ENCODE measurements around the gene DLGAP1. TPM values are rescaled to one million over a fixed set of nuclear protein-coding genes. Genes with fewer than 3 reads are reported as not detected.

DLGAP1 gene
- total RNA-seq, 1 experiment from 2014 or later = 0.07 TPM

DNA sequence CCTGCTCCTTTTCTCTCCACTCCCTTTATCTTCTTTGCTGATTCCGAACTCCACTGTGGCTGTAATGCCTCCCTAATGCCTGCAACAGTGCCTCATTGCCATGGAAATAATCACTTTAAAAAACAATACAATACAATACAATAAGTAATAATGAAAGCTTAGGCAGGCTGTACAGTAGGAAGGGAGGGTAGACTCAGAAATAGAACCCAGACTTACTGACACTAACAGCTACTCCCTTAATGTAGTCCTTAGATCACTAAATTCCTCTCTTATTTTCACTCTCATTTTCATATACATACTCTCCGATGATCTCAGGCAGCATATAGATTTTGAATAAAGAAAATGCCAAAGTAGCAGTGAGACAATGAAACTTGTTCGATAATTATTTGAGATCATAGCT lies 70.2 kb downstream of the DLGAP1 start:
- ChIA-PET POLR2A (no interaction called here), CTCF (no interaction called here)
- Histone ChIP-seq H3K36me3 (ENCODE audit: control insufficient read depth, insufficient read depth, low read length) (no peaks in the 10 kb centered on the region), H3K9me3 (no peaks in the 10 kb centered on the region), H3K4me1 (no peaks in the 10 kb centered on the region), H3K27me3 (replicated peaks; ENCODE audit: control insufficient read depth, insufficient read depth, low read length) (no peaks in the 10 kb centered on the region), H3K4me3 (ENCODE audit: low read depth, low read length) (no peak overlapping the region)
- no TSS peak for BruUV-seq (replicated peaks)
- Mint-ChIP-seq H3K36me3 (ENCODE audit: insufficient read depth, unreplicated experiment) (no peaks in the 10 kb centered on the region), H3K27ac (ENCODE audit: unreplicated experiment) (no peak overlapping the region), H3K9me3 (ENCODE audit: unreplicated experiment) (no peaks in the 10 kb centered on the region), H3K27me3 (ENCODE audit: insufficient read depth, unreplicated experiment) (peaks cover 12% of the 10 kb centered on the region), H3K4me1 (ENCODE audit: low read depth, unreplicated experiment) (no peaks in the 10 kb centered on the region), H3K4me3 (ENCODE audit: unreplicated experiment) (no peak overlapping the region)
- intact Hi-C loops (cut with micrococcal nuclease; ENCODE audit: unreplicated experiment) = no loop called here
- no peak for DNase-seq
- TF ChIP-seq, protein P1, sequence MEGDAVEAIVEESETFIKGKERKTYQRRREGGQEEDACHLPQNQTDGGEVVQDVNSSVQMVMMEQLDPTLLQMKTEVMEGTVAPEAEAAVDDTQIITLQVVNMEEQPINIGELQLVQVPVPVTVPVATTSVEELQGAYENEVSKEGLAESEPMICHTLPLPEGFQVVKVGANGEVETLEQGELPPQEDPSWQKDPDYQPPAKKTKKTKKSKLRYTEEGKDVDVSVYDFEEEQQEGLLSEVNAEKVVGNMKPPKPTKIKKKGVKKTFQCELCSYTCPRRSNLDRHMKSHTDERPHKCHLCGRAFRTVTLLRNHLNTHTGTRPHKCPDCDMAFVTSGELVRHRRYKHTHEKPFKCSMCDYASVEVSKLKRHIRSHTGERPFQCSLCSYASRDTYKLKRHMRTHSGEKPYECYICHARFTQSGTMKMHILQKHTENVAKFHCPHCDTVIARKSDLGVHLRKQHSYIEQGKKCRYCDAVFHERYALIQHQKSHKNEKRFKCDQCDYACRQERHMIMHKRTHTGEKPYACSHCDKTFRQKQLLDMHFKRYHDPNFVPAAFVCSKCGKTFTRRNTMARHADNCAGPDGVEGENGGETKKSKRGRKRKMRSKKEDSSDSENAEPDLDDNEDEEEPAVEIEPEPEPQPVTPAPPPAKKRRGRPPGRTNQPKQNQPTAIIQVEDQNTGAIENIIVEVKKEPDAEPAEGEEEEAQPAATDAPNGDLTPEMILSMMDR (IDR thresholded peaks at IDR 0.05; ENCODE audit: insufficient read depth in 1 of 2, low read depth in 1 of 2, low read length in 1 of 2, severe bottlenecking in 1 of 2, unreplicated experiment in 1 of 2) = no peak

DNA sequence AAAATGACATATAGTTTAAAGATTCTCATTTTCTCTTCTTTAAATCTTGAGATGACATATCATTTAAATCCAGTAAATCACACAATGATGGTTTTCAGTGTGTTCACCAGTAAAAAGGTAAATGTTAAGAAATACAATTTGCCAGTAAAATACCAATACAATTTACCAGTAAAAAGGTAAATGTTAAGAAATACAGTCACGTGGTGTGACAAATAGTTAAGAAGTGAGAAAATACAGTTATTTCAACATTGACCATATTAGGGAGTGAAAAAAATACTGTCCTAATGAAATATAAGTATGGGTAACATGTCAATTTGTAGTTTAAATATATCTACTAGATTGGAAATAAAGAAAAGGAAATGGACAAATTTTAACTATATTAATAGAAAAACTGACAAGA lies 80.5 kb downstream of the DLGAP1 start:
- peaks cover 8% of the 10 kb centered on the region for H3K27me3 Mint-ChIP-seq (ENCODE audit: insufficient read depth, unreplicated experiment)
- Histone ChIP-seq H3K4me3 (ENCODE audit: low read depth, low read length) (no peak overlapping the region), H3K9me3 (no peaks in the 10 kb centered on the region), H3K27me3 (replicated peaks; ENCODE audit: control insufficient read depth, insufficient read depth, low read length) (no peaks in the 10 kb centered on the region), H3K36me3 (ENCODE audit: control insufficient read depth, insufficient read depth, low read length) (no peaks in the 10 kb centered on the region), H3K4me1 (no peaks in the 10 kb centered on the region)
- CTCF ChIA-PET = no interaction called here
- H3K4me1 Mint-ChIP-seq (ENCODE audit: low read depth, unreplicated experiment) = no peaks in the 10 kb centered on the region
- BruUV-seq (replicated peaks) = no TSS peak
- H3K4me3 Mint-ChIP-seq (ENCODE audit: unreplicated experiment) = no peak overlapping the region
- no peaks in the 10 kb centered on the region for H3K9me3 Mint-ChIP-seq (ENCODE audit: unreplicated experiment)
- no peak overlapping the region for H3K27ac Mint-ChIP-seq (ENCODE audit: unreplicated experiment)
- intact Hi-C loops (cut with micrococcal nuclease; ENCODE audit: unreplicated experiment) = no loop called here
- H3K36me3 Mint-ChIP-seq (ENCODE audit: insufficient read depth, unreplicated experiment) = no peaks in the 10 kb centered on the region
- DNase-seq = no peak
- TF ChIP-seq, protein P1 (IDR thresholded peaks at IDR 0.05; ENCODE audit: insufficient read depth in 1 of 2, low read depth in 1 of 2, low read length in 1 of 2, severe bottlenecking in 1 of 2, unreplicated experiment in 1 of 2) = no peak
- POLR2A ChIA-PET = interaction anchor here (0.6 kb wide), 1 partner anchor 887 kb away, joined by 4 read pairs; no protein-coding TSS in a partner anchor

DNA sequence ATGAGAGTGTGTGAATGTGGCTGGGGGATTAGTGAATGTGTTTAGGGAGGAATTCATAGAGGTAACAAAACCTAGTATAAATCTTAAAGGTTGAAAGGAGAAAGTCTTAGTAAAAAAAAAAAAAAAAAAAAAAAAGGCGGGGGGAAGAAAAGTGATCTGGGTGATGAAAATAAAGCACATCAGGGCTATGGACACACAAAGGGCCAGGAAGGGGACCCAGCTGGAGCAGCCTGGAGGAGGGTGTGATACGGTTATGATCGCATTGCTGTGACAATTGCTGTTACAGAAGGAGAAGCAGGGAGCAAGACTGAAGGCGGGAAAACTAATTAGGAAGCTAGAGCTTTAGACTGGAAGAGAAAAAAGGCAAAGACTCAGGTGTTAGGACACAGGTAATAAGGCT lies 85.4 kb downstream of the DLGAP1 start:
- ChIA-PET CTCF (no interaction called here), POLR2A (no interaction called here)
- Histone ChIP-seq H3K27me3 (replicated peaks; ENCODE audit: control insufficient read depth, insufficient read depth, low read length) (no peaks in the 10 kb centered on the region), H3K9me3 (no peaks in the 10 kb centered on the region), H3K4me1 (no peaks in the 10 kb centered on the region), H3K4me3 (ENCODE audit: low read depth, low read length) (no peak overlapping the region), H3K36me3 (ENCODE audit: control insufficient read depth, insufficient read depth, low read length) (no peaks in the 10 kb centered on the region)
- Mint-ChIP-seq H3K4me3 (ENCODE audit: unreplicated experiment) (no peak overlapping the region), H3K27ac (ENCODE audit: unreplicated experiment) (no peak overlapping the region), H3K9me3 (ENCODE audit: unreplicated experiment) (peaks cover 5% of the 10 kb centered on the region), H3K27me3 (ENCODE audit: insufficient read depth, unreplicated experiment) (peaks cover 5% of the 10 kb centered on the region), H3K36me3 (ENCODE audit: insufficient read depth, unreplicated experiment) (no peaks in the 10 kb centered on the region), H3K4me1 (ENCODE audit: low read depth, unreplicated experiment) (no peaks in the 10 kb centered on the region)
- DNase-seq = no peak
- intact Hi-C loops (cut with micrococcal nuclease; ENCODE audit: unreplicated experiment) = no loop called here
- no TSS peak for BruUV-seq (replicated peaks)
- TF ChIP-seq, protein P1 (IDR thresholded peaks at IDR 0.05; ENCODE audit: insufficient read depth in 1 of 2, low read depth in 1 of 2, low read length in 1 of 2, severe bottlenecking in 1 of 2, unreplicated experiment in 1 of 2) = no peak

Measured in Caco-2 (cell line).